Measurements from ENCODE around the gene VIPR2. TPM values are rescaled to one million over a fixed set of nuclear protein-coding genes. Genes with fewer than 3 reads are reported as not detected.

The VIPR2 gene
- total RNA-seq, 1 experiment from 2014 or later, result not detected

DNA sequence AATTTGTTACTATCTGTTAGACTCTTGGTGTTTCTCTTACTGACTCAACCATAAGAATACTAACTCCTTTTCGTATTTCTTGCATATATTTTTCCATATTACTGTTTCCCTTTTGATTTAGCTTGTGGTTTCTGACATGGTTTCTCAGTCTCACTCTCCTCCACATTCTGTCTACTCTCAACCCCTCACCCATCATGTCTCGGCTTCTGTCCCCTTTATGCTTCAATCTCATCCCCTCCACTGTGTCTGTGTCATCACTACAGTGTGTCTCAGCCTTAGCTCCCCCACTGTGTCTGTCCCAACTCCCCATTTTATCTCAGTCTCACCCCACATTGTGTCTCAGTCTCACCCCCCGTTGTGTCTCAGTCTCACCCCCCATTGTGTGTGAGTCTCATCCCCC lies 126.9 kb downstream of the VIPR2 start:
- no peaks in the 10 kb centered on the region for H3F3A ChIP-seq (ENCODE audit: insufficient read depth, low read depth)
- no peak overlapping the region for H3K27ac ChIP-seq
- H3K36me3 ChIP-seq (ENCODE audit: low read depth), result no peaks in the 10 kb centered on the region
- H2AFZ ChIP-seq, result no peak overlapping the region
- no peaks in the 10 kb centered on the region for H3K79me2 ChIP-seq (ENCODE audit: low read depth)
- ChIA-PET CTCF (no interaction called here), POLR2A (ENCODE audit: unreplicated experiment) (no interaction called here)
- no peaks in the 10 kb centered on the region for H3K9me2 ChIP-seq (ENCODE audit: insufficient read depth)
- no TSS peak for BruUV-seq (replicated peaks)
- DNase-seq, result no peak
- H3K4me3 ChIP-seq, result no peak overlapping the region
- TF ChIP-seq, protein P1, sequence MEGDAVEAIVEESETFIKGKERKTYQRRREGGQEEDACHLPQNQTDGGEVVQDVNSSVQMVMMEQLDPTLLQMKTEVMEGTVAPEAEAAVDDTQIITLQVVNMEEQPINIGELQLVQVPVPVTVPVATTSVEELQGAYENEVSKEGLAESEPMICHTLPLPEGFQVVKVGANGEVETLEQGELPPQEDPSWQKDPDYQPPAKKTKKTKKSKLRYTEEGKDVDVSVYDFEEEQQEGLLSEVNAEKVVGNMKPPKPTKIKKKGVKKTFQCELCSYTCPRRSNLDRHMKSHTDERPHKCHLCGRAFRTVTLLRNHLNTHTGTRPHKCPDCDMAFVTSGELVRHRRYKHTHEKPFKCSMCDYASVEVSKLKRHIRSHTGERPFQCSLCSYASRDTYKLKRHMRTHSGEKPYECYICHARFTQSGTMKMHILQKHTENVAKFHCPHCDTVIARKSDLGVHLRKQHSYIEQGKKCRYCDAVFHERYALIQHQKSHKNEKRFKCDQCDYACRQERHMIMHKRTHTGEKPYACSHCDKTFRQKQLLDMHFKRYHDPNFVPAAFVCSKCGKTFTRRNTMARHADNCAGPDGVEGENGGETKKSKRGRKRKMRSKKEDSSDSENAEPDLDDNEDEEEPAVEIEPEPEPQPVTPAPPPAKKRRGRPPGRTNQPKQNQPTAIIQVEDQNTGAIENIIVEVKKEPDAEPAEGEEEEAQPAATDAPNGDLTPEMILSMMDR (conservative IDR thresholded peaks at IDR 0.05), result no peak
- TF ChIP-seq EZH2 (IDR thresholded peaks at IDR 0.05; ENCODE audit: low read depth), result no peak
- H3K4me1 ChIP-seq (replicated peaks; ENCODE audit: insufficient read depth), result no peaks in the 10 kb centered on the region
- H3K4me2 ChIP-seq, result no peak overlapping the region
- H4K20me1 ChIP-seq (ENCODE audit: insufficient read depth), result no peaks in the 10 kb centered on the region
- intact Hi-C loops (cut with micrococcal nuclease; ENCODE audit: unreplicated experiment), result no loop called here
- H3K27me3 ChIP-seq (ENCODE audit: insufficient read depth, low read depth), result peaks cover 71% of the 10 kb centered on the region
- H3K9me3 ChIP-seq (ENCODE audit: insufficient read depth, low read depth), result no peaks in the 10 kb centered on the region

DNA sequence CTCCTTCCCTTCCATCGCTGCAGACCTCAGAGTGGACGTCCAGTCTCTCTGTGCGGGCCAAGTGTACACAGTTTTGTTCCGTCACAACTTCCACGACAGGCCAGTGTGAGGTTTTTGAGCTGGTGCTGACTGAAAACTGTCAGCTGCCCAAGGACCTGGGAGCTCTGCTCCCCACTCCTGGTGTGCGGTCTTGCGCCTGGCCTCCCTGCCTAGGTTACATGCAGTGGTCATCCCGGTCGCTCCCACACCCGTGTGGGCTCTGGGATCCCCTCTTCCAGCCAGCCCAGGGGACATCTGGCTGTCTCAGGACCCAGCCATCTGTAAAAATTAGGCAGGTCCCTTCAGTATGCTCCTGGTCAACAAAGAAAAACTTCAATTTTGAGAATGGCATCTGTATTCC lies 127.5 kb downstream of the VIPR2 start:
- CTCF ChIA-PET, result no interaction called here
- Histone ChIP-seq H3K9me2 (ENCODE audit: insufficient read depth) (no peaks in the 10 kb centered on the region), H3K4me3 (no peak overlapping the region), H3K79me2 (ENCODE audit: low read depth) (no peaks in the 10 kb centered on the region), H3K36me3 (ENCODE audit: low read depth) (no peaks in the 10 kb centered on the region), H4K20me1 (ENCODE audit: insufficient read depth) (no peaks in the 10 kb centered on the region), H3F3A (ENCODE audit: insufficient read depth, low read depth) (no peaks in the 10 kb centered on the region), H3K4me2 (no peak overlapping the region), H3K9me3 (ENCODE audit: insufficient read depth, low read depth) (no peaks in the 10 kb centered on the region), H3K27me3 (ENCODE audit: insufficient read depth, low read depth) (peaks cover 71% of the 10 kb centered on the region), H3K27ac (no peak overlapping the region), H3K4me1 (replicated peaks; ENCODE audit: insufficient read depth) (no peaks in the 10 kb centered on the region), H2AFZ (no peak overlapping the region)
- intact Hi-C loops (cut with micrococcal nuclease; ENCODE audit: unreplicated experiment), result no loop called here
- DNase-seq, result no peak
- TF ChIP-seq EZH2 (IDR thresholded peaks at IDR 0.05; ENCODE audit: low read depth), result no peak
- TF ChIP-seq, protein P1 (conservative IDR thresholded peaks at IDR 0.05), result no peak
- BruUV-seq (replicated peaks), result no TSS peak
- POLR2A ChIA-PET (ENCODE audit: unreplicated experiment), result no interaction called here

DNA sequence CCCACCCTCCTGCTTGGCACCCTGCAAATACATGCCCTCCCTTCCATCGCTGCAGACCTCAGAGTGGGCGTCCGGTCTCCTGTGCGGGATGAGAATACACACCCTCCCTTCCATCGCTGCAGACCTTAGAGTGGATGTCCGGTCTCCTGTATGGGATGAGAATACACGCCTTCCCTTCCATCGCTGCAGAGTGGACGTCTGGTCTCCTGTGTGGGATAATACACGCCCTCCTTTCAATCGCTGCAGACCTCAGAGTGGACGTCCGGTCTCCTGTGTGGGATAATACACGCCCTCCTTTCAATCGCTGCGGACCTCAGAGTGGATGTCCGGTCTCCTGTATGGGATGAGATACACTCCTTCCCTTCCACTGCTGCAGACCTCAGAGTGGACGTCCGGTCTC lies 128.1 kb downstream of the VIPR2 start:
- Histone ChIP-seq H3K4me2 (no peak overlapping the region), H3K36me3 (ENCODE audit: low read depth) (no peaks in the 10 kb centered on the region), H2AFZ (no peak overlapping the region), H3K4me1 (replicated peaks; ENCODE audit: insufficient read depth) (no peaks in the 10 kb centered on the region), H3K9me3 (ENCODE audit: insufficient read depth, low read depth) (no peaks in the 10 kb centered on the region), H3K79me2 (ENCODE audit: low read depth) (no peaks in the 10 kb centered on the region), H4K20me1 (ENCODE audit: insufficient read depth) (no peaks in the 10 kb centered on the region), H3K4me3 (no peak overlapping the region), H3K27me3 (ENCODE audit: insufficient read depth, low read depth) (peaks cover 71% of the 10 kb centered on the region), H3K27ac (no peak overlapping the region), H3F3A (ENCODE audit: insufficient read depth, low read depth) (no peaks in the 10 kb centered on the region), H3K9me2 (ENCODE audit: insufficient read depth) (no peaks in the 10 kb centered on the region)
- no TSS peak for BruUV-seq (replicated peaks)
- no peak for DNase-seq
- CTCF ChIA-PET, result no interaction called here
- POLR2A ChIA-PET (ENCODE audit: unreplicated experiment), result no interaction called here
- TF ChIP-seq EZH2 (IDR thresholded peaks at IDR 0.05; ENCODE audit: low read depth), result no peak
- TF ChIP-seq, protein P1 (conservative IDR thresholded peaks at IDR 0.05), result no peak
- intact Hi-C loops (cut with micrococcal nuclease; ENCODE audit: unreplicated experiment), result no loop called here
